Glutamatergic neuron (in vitro differentiated cells): ENCODE data around the gene PCDHGA9. TPM values are rescaled to one million over a fixed set of nuclear protein-coding genes. Genes with fewer than 3 reads are reported as not detected.

Source experiments
- DNase-seq: peaks from one replicate; pipeline ENCODE4 v3.0.0; 2022
- H3K27ac Mint-ChIP-seq: one replicate; pipeline ENCODE4 v1.8.0; 2020; ENCODE audit warnings: mild to moderate bottlenecking, mixed read lengths, inconsistent platforms; ENCODE audit not compliant: unreplicated experiment
- H3K27me3 Mint-ChIP-seq: one replicate; pipeline ENCODE4 v1.8.0; 2020; ENCODE audit warnings: mild to moderate bottlenecking, moderate library complexity, mixed read lengths, inconsistent platforms; ENCODE audit not compliant: unreplicated experiment
- H3K36me3 Mint-ChIP-seq: one replicate; pipeline ENCODE4 v1.8.0; 2020; ENCODE audit warnings: mild to moderate bottlenecking, mixed read lengths, inconsistent platforms; ENCODE audit not compliant: unreplicated experiment
- H3K4me1 Mint-ChIP-seq: one replicate; pipeline ENCODE4 v1.8.0; 2020; ENCODE audit warnings: mild to moderate bottlenecking, low read depth, mixed read lengths, inconsistent platforms; ENCODE audit not compliant: unreplicated experiment
- H3K4me3 Mint-ChIP-seq: one replicate; pipeline ENCODE4 v1.8.0; 2020; ENCODE audit warnings: mild to moderate bottlenecking, mixed read lengths, inconsistent platforms; ENCODE audit not compliant: unreplicated experiment
- H3K9me3 Mint-ChIP-seq: one replicate; pipeline ENCODE4 v1.8.0; 2020; ENCODE audit warnings: mild to moderate bottlenecking, moderate library complexity, mixed read lengths, inconsistent platforms; ENCODE audit not compliant: unreplicated experiment
- total RNA-seq: library from RNA; stranded (reverse); fragmentation: NEBNext Ultra II Directional; extraction: Animal tissue kit (Norgen Biotek cat#: 25700); gene quantifications from one replicate; pipeline ENCODE4 v1.2.1, GENCODE V29; 2021; ENCODE audit not compliant: unreplicated experiment
- TF ChIP-seq, protein P1 (sequence below): fragments of 200-600 bp; sonication (generic); IDR thresholded peaks from one replicate; pipeline ENCODE4 v1.5.0; 2021; ENCODE audit not compliant: partially characterized antibody, unreplicated experiment

The PCDHGA9 gene
- total RNA-seq, 1 donor from 2014 or later, result 5.5 TPM

DNA sequence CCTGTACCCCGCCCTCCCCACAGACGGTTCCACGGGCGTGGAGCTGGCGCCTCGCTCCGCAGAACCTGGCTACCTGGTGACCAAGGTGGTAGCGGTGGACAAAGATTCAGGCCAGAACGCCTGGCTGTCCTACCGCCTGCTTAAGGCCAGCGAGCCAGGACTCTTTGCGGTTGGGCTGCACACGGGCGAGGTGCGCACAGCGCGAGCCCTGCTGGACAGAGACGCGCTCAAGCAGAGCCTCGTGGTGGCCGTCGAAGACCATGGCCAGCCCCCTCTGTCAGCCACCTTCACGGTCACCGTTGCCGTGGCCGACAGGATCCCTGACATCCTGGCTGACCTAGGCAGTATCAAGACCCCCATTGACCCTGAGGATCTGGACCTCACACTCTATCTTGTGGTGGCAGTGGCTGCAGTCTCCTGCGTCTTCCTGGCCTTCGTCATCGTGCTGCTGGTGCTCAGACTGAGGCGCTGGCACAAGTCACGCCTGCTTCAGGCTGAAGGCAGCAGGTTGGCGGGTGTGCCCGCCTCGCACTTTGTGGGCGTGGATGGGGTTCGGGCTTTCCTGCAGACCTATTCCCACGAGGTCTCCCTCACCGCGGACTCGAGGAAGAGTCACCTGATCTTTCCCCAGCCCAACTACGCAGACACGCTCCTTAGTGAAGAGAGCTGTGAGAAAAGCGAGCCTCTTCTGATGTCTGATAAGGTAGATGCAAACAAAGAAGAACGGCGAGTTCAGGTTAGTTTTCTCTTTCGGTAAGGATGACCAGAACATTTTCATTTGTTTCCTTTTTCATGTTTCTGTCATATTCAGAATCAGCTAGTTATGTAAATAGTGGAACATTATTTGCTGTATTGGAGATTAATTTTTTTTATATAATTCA lies 36.3 kb upstream of the PCDHGA9 start:
- Mint-ChIP-seq H3K4me3 (no peak overlapping the region), H3K9me3 (peaks cover 29% of the 10 kb centered on the region), H3K27ac (no peak overlapping the region), H3K27me3 (peaks cover 3% of the 10 kb centered on the region), H3K4me1 (no peaks in the 10 kb centered on the region), H3K36me3 (peaks cover 47% of the 10 kb centered on the region)
- TF ChIP-seq, protein P1, sequence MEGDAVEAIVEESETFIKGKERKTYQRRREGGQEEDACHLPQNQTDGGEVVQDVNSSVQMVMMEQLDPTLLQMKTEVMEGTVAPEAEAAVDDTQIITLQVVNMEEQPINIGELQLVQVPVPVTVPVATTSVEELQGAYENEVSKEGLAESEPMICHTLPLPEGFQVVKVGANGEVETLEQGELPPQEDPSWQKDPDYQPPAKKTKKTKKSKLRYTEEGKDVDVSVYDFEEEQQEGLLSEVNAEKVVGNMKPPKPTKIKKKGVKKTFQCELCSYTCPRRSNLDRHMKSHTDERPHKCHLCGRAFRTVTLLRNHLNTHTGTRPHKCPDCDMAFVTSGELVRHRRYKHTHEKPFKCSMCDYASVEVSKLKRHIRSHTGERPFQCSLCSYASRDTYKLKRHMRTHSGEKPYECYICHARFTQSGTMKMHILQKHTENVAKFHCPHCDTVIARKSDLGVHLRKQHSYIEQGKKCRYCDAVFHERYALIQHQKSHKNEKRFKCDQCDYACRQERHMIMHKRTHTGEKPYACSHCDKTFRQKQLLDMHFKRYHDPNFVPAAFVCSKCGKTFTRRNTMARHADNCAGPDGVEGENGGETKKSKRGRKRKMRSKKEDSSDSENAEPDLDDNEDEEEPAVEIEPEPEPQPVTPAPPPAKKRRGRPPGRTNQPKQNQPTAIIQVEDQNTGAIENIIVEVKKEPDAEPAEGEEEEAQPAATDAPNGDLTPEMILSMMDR, result no peak
- DNase-seq, result no peak

DNA sequence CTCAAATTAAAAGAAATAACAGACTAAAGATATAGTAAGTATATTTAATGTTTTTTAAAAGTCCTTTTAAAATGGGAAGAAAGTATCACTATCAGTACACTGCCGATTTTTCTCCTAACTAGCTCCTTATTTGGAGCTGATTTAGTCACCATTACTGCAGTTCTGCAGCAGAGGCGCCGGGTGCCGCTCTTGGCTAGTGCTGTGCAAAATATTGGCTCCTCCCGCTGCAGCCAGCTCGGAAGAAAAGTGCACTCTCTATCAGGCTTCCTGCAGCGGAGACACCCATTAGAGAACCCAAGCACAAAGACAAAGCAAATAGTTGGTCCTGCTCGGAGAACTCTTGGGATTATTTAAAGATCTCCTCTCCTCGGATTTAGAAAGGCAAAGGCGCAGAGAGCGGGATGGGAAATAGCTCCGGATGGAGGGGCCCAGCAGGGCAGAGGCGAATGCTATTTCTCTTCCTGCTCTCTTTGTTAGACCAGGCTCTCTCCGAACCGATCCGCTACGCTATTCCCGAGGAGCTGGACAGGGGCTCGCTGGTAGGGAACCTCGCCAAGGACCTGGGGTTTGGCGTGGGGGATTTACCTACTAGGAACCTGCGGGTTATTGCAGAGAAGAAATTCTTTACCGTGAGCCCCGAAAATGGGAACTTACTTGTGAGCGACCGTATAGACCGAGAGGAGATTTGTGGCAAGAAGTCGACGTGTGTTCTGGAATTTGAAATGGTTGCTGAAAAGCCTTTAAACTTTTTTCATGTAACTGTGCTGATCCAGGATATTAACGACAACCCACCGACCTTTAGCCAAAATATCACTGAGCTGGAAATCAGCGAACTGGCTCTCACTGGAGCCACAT lies 32.4 kb upstream of the PCDHGA9 start, which contains the start of gene PCDHGB3:
PCDHGB3 (plus strand) TSS at position 249 of the 855 bp plus-strand sequence; CDS start at position 402, 153 bp downstream.
- Mint-ChIP-seq H3K9me3 (peaks cover 22% of the 10 kb centered on the region), H3K27ac (no peak within 1 kb of the TSS), H3K4me1 (no peaks in the 10 kb centered on the region), H3K36me3 (peaks cover 51% of the 10 kb centered on the region), H3K4me3 (no peak within 1 kb of the TSS), H3K27me3 (no peaks in the 10 kb centered on the region)
- TF ChIP-seq, protein P1, result no peak
- DNase-seq, result no peak

DNA sequence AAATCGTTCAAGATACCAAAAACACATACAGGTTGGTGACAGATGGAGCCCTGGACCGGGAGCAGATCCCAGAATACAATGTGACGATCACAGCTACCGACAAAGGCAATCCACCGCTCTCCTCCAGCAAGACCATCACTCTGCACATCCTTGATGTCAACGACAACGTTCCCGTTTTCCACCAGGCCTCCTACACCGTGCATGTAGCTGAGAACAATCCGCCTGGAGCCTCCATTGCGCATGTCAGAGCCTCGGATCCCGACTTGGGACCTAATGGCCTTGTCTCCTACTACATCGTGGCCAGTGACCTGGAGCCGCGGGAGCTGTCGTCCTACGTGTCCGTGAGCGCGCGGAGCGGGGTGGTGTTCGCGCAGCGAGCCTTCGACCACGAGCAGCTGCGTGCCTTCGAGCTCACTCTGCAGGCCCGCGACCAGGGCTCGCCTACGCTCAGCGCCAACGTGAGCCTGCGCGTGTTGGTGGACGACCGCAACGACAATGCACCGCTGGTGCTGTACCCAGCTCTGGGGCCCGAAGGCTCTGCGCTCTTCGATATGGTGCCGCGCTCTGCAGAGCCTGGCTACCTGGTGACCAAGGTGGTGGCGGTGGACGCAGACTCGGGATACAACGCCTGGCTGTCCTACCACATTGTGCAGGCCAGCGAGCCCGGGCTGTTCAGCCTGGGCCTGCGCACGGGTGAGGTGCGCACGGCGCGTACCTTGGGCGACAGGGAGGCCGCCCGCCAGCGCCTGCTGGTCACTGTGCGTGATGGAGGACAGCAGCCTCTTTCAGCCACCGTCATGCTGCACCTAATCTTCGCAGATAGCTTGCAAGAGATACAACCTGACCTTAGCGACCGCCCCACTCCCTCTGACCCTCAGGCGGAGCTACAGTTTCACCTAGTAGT lies 30.8 kb upstream of the PCDHGA9 start:
- H3K9me3 Mint-ChIP-seq, result peaks cover 18% of the 10 kb centered on the region

DNA sequence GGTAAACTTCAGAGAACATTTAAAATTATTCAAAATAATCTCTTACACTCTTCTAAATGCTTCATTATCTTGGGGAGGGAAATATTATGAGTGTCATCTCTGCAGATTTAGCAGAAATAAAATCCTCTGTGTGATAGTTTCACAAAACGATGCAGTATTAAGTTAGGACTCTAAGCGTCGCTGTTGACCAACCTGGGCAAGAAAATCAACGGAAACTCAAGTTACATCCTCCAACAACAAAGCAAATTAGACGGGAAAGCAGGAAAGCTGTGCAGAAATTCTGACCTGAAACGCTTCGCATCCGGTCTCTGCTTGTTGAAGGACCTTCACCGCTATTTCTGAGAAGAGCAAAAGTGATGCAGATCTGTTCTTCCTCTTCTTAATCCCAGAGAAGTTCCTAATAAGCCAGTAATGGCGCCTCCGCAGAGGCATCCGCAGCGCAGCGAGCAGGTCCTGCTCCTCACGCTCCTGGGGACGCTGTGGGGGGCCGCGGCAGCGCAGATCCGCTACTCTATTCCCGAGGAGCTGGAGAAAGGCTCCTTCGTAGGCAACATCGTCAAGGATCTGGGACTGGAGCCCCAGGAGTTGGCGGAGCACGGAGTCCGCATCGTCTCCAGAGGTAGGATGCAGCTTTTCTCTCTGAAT lies 28.8 kb upstream of the PCDHGA9 start, which contains the start of gene PCDHGA6:
PCDHGA6 (plus strand) TSS at position 219 of the 645 bp plus-strand sequence; CDS start at position 412, 193 bp downstream.
- H3K4me3 Mint-ChIP-seq, result peak within 1 kb of the TSS; percentile 25
- H3K27ac Mint-ChIP-seq, result no peak within 1 kb of the TSS
- TF ChIP-seq, protein P1, result no peak
- H3K36me3 Mint-ChIP-seq, result peaks cover 55% of the 10 kb centered on the region
- H3K9me3 Mint-ChIP-seq, result peaks cover 21% of the 10 kb centered on the region
- DNase-seq, result no peak
- H3K4me1 Mint-ChIP-seq, result no peaks in the 10 kb centered on the region
- no peaks in the 10 kb centered on the region for H3K27me3 Mint-ChIP-seq

More for the DNA sequence above, 30.8 kb upstream of the PCDHGA9 start:
- Mint-ChIP-seq H3K27me3 (no peaks in the 10 kb centered on the region), H3K36me3 (peaks cover 53% of the 10 kb centered on the region), H3K4me1 (no peaks in the 10 kb centered on the region), H3K27ac (no peak overlapping the region), H3K4me3 (no peak overlapping the region)
- TF ChIP-seq, protein P1, result no peak
- DNase-seq, result no peak
